Stromal cell of bone marrow (primary cell): ENCODE data around the gene CCDC28B.

Experiments
- DNase-seq: peaks from one replicate; pipeline ENCODE4 v3.0.0-alpha.2; 2012; ENCODE audit warnings: low read depth

Gene CCDC28B

DNA sequence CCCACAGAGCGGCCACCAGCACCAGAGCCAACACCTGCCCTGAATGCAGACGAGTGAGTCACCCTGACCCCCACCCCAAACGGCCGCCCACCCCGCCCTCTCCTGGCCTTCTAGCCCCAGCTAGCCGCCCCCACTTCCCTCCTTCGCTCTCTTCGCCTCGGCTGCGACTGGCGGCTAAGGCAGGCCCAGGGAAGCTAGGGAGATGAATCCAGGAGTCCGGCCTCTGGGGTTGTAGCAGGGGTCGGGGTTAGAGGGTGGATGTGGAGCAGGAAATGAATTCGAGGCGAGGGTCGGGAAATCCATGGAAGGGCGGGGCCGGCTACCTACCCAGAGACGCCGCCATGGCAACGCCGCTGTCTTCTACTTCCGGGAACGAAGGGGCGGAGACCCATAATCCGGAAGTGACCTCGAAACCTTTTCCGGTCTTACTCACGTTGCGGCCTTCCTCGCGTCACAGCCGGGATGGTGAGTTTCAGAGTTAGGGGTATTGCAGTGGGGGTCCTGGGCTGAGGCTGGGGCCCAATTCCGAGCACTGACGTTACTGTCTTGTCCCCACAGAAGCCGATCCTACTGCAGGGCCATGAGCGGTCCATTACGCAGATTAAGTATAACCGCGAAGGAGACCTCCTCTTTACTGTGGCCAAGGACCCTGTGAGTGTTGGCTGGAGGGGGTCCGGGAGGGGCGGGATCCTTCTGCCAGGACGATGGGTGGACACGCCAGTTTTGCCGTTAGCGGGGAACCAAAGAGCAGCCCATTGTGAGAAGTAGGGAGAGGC is 21.8 kb downstream of the CCDC28B start, which contains the start of the genes EIF3I and TMEM234:
Gene EIF3I (plus strand): TSS at position 428 of the 776 bp plus-strand sequence. CDS start 35 bp downstream, at position 463.
Gene TMEM234 (minus strand): TSS at position 374 of the 776 bp plus-strand sequence. CDS start 31 bp downstream, at position 343.
- peak; percentile 92 for DNase-seq

DNA sequence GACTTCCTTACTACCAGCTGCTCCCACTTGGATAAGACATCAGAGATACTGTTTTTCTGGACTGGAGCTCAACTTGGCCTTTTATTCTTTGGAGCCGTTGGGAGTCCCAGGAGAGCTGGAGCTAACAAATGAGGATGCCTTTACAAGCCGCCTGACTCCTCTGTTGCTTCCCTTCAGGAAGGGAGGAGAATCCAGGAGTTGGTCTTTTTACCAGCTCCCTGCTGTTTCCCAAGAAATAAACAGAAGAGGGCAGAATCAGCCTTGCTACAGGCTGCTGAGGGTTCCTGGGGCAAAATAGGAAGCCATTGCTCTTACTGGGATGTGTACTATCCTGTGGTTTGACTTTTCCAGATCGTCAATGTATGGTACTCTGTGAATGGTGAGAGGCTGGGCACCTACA is 23.3 kb downstream of the CCDC28B start:
- DNase-seq = no peak

DNA sequence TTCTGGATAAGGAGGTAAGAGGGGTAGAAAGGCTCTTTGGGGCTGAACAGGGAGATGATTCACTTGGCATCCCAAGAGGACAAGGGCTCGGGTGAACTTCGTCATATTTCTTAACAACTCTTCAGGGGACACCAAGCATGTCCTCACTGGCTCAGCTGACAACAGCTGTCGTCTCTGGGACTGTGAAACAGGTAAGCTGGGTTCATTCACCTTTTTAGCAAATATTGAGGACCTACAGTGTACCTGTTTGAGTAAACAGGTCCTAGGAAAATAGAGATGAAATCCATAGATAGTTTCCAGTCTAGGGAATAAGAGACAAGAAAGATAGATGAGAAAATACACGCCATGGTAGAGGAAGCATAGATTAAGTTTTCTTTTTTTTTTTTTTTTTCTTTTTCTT is 23.9 kb downstream of the CCDC28B start:
- DNase-seq = no peak

DNA sequence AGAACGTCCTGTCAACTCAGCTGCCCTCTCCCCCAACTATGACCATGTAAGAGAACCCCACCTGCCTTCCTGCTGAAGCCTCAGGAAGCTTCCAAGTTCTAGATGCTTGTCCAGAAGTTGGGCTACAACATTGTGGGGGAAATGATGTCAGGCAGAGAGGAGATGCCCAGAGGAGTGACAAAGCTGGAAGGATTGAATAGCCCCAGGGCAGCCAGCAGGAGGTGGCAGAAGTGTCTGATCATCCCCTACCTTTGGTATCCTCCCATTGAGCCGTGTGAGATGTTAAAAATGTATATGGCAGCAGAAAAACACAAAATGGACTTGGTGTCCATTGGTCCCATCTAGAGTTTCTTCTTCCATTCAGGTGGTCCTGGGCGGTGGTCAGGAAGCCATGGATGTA is 28.4 kb downstream of the CCDC28B start:
- no peak for DNase-seq

DNA sequence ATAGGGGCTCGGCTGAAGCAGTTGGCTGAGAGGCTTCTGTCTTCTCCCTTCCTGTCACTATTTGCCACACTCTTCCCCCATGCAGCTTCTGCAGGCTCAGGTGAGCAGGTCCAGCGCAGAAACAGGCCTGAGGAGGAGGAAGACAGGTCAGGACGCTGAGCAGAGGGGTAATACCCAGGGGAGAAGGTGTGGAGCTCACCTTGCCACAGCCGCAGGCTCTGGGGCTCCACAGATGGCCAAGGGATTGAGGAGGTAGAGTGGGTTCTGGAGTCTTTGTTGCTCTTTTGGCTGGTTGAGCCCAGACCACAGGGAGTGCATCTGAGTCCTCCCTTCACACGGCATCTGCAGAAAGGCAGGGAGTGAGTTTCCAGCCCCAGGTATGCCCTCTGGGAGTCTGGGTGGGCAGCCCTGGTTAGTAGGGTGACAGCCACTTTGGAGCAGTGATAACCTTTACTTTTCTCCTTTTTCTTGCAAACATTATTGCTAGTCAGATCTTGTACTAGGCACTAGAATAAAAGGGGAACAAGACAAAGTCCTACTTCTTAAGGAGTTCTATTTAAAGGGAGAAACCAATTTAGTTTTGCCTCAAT is 31.5 kb downstream of the CCDC28B start:
- no peak for DNase-seq

DNA sequence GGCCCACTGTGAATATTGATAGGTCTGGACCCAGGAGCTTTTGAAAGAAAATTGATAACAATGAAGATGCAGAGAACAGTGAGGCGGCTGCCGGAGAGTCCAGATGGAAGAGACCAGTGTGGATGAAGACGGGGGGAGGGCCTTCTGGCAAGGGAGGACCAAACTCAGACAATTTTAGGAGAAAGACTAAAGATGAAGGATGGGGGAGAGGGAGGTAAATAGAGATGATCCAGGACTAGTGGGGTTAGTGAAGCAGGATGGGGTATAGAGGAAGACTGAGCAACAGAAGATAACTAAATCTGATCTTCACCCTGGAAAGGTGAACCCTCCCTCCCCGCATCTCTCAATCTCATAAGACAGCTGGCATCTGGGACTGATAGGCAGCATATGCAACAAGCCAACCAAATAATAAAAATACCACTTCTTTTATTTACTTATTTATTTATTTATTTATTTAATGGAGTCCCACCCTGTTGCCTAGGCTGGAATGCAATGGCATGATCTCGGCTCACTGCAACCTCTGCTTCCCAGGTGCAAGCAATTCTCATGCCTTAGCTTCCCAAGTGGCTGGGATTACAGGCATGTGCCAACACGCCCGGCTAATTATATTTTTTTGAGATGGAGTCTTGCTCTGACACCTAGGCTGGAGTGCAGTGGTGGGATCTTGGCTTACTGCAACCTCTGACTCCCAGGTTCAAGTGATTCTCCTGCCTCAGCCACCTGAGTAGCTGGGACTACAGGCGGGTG is 32.3 kb downstream of the CCDC28B start:
- no peak for DNase-seq

DNA sequence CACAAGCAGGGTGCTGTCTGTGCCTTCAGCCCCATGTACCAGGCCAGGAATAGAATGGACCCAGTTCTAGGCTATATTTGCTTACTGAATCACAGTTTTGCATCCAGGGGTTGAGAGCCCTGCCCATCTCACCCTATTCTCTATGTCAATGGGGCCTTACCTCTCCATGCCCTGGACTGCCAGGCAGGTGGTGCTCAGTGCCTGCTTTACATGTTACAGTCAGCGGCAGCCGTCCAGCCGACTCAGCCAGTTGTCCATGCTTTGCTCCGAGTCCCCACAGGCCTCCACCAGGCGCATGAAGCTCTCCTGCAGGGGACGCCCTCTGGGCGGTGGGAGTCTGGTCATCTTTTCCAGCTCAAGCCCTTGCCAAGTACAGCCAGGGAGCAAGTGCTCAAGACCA is 34.4 kb downstream of the CCDC28B start:
- no peak for DNase-seq

DNA sequence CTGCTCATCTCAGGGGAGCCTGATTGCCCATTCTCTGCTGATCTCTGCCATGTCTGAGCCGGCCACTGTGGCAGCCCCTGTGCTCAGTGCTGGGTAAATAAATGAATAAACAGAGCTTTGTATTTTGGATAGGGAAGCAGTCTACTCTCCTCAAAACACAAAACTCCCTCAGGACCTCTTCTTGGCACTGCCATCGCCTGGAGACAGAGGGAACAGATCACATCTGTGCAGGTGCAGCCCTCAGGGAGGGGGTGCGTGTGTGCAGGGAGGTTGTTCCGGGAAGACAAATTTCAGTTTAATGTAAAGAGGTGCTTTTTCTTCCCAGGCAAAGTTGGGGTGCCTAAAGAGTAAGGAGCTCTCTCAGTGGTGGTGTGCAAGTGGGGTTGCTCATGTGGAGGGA is 38.9 kb downstream of the CCDC28B start:
- DNase-seq = no peak

DNA sequence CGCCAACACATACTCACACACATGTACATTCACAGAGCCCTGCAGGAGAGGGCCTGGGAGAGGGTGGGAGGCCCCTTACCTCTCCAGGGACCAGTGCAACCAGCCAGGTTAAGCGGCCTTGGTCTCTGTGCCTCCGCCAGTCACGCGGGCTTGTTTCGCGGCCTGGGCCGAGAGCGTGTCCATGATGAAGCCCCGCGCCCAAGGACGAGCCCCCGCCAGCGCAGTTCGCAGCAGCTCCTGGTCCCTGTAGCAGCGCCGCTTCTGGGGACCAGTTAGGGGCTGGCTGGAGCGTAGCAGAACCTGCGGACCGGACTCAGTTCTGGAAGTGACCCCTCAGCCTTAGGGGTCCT is 39.4 kb downstream of the CCDC28B start:
- DNase-seq = no peak

DNA sequence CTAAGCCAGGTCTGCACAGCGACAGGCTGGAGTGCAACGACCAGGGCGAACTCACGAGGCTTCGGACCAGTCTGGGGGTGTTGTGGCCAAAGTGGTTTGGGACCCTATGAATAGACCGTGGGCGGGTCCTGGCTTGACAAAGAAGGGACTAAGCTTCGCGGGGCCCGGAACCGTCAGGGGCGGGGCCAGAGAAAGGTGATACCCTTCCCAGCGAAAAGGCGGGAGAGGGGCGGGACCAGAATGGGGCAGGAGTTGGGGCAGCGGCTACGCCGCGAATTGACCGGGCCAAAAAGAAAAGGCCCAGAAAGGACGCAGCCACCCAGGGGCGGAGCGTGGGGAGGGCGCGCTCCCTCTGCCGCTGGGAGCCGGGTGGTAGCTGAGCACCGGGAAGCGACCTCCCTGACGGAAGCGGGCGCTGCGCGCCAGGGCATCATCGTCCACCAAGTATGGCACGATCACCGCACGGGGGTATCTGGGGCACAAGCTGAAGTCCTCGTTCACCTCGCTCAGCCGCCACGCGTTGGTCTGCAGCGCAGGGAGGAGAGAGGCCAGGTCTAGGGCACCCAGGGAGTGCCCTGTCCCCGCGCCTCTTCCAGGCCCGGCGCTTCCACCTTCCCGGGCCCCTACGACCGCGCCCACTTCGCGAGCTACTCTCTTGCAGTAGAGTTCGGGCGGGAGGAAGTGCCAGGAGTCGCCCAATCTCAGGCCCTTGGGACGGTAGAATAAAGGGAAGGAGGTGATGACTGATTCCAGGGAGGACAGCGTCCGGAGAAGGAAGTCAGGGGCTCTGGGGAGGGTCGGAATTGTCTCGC is 40.0 kb downstream of the CCDC28B start:
- DNase-seq = no peak

DNA sequence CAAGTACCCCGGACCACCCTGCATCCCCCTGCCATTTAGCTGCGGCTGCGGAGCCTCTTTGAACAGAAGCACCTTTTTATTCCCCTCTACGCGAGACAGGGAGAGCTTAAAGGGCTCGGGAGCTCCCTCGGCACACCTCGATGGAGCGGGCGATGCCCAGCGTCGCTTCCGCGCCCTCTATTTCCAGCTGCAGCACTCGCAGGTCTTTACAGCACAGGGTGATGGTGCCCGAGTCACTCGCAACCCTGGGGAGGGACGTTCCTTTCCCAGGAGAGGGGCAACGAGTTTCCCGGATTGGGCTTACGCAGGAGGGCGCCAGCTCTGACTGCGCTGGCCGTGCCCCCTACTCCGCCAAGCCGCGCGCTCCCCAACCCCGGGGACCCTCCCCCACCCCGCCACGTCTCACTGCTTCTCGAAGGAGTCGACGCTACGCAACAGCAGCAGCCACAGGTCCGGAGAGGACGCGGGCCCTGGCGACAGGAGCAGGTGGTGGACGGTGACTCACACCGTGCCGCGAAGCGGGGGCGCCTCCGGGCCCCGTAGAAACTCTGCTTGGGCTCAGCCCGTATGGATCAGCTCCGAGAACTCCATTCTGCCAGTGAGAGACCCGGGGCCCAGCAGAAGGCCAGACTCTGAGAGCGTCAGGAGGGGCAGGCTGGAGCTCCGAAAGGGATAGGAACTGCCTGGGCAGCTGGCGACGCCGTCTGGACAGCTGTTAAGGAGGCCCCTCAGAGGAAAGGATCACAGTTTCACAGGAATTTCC is 40.8 kb downstream of the CCDC28B start:
- no peak for DNase-seq

DNA sequence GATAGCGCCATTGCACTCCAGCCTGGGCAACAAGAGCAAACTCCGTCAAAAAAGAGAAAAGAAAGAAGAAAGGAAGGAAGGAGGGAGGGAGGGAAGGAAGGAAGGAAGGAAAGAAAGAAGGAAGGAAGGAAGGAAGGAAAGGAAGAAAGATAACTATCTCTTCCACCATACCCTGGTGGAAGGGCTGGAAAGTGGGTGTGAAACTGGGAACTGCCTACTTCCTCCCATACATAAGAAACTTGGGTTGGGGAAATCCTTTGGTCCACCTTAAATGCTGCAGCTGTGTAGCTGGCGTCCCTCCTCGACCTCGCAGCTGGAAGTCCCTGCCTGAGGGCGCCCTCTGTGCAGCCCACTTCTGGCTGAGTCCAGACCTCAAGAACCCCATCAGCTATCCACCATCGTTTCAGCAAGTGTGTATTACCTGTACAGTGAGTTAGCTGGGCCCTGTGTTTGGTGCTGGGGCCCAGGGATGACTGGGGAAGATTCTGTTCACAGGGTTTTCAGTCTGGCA is 42.0 kb downstream of the CCDC28B start:
- DNase-seq = no peak

DNA sequence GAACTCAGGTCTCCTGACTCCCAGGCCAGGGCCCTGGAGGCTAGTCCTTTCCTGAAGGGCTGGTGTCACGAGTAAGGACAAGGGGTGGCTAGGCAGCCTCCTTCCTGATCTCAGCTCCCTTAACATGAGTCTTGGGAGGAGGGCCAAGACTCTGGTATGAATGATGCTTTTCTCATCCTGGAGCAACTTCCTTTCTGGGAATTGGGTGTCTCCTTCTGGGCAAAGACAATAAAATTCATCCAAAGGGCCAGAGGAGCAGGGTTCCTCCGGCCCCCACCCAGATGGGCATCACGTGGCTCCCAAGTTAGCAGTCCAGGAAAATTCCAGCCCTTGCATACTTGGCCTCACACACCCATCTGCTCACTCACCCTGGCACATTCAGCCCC is 46.5 kb downstream of the CCDC28B start, which contains the start of gene FAM167B:
Gene FAM167B (plus strand): TSS at position 335 of the 386 bp plus-strand sequence. CDS start 200 bp downstream, outside the sequence.
- peak; percentile 93 for DNase-seq

DNA sequence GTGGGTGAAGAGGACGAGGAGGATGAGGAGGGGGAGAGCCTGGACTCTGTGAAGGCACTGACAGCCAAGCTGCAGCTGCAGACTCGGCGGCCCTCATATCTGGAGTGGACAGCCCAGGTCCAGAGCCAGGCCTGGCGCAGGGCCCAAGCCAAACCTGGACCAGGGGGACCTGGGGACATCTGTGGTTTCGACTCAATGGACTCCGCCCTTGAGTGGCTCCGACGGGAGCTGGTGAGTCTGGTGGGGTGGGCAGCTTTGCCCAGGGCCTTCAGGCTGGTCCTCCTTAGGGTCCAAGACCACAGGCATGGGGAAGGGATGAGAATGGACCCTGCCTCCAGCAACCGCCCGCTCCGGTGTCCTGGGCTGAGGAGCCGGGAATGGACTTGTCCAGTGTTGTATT is 47.1 kb downstream of the CCDC28B start:
- no peak for DNase-seq

DNA sequence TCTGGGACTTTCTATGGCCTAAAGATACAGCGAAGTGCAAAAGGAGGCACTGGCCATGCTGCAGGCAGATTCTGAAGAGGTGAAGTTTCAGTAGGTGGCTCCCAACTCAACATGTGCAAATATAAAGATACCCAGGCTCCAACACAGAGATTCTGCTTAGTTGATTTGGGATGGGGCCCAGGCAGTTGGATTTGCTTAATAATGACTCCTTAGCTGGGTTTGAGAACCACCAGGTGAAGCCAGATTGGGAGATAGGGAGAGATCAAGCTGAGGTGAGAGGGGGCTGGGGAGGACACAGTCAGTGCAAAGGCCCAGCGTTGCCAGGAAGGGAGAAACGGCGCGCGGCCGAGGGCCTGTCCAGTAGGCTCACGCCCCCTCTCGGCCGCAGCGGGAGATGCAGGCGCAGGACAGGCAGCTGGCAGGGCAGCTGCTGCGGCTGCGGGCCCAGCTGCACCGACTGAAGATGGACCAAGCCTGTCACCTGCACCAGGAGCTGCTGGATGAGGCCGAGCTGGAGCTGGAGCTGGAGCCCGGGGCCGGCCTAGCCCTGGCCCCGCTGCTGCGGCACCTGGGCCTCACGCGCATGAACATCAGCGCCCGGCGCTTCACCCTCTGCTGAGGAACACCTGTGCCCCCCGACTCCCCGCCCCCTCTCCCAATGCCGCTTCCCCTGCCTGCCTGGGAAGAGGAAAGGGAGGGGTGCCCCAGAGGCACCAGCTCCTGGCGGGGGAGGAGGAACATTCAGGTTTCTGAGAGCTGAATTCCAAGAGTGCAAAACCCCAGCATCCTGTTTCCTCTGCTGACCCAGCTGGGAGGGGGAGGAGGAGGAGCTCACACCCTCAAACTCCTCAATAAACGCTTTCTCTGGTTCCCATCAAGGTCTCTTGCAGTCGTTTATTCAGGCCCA is 47.8 kb downstream of the CCDC28B start:
- no peak for DNase-seq

DNA sequence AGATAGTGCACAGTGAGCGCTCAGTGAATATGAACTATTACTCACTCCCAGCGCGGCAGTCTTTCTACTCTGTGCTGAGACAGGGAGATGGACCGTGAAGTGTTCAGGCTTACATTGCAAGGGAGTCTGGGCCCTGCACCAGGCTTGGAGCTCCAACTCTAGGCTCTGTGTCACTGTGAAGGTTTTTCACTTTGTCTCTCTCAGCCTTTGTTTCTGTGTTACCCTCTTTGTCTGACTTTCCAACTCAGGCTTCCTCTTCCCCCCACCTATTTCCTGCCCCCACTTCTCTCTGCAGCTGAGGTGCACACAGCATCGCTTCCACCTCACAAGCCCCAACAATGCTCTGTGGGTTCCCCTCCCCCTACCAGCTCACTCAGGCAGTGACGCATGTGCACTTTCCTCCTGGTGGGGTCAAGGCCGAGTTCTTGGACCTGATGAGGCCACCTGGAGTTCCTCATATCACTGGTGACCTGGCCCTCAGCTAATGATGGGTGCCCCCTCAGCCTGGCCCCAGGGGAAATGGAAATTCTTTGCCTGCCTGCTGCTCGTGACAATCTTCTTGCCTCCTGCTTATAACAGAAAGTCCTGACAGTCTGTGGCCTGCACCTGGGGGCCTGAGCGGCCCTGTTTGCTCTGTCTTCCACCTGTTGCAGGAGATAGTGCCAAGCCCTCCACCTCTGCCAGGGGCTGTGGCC is 49.6 kb downstream of the CCDC28B start:
- DNase-seq = no peak

DNA sequence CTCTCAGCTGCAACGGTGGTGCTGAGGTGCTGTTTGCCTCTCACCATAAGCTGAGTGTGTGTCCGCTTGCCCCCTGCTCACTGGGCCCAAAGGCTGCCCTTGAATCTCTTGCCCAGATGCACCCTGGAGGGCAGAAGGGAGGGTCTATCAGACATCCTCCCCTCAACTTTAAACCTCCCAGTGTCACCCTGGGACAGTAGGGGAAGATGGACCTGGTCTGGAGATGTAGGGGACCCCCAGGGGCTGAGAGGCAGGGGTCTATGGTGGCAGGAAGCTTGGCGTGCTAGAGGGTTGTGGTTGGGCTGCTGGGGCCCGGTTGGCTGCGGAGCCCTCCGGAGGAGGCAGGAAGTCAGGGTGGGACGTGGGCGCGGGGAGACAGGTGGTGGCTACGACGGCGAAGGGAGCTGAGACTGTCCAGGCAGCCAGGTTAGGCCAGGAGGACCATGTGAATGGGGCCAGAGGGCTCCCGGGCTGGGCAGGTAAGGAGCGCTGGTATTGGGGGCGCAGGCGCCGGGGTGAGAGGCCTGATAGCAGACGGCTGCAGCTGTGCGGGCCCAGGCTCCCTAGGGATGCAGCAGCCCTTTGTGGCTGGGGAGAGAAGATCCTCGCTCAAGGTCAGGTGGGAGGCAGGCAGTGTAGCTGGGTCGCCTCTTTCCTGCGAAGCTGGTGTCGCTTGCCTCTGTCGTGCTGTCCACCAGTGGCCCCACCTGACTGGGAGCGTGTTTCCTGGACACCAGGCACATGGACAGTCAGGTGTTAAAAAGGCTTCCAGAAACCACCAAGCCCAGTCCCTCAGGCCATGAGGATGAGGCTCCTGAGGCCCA is 50.7 kb downstream of the CCDC28B start, which contains the start of gene LCK:
Gene LCK (plus strand): TSS at position 373 of the 824 bp plus-strand sequence. CDS start 23,065 bp downstream, outside the sequence.
- DNase-seq = no peak
